HG03159 (cell line): ENCODE data around the gene MAPK8IP1.
"Not testable (repeated sequence)": the region's sequence is repeated elsewhere in the genome, so short reads cannot be mapped to it uniquely, and the experiment has no call there.

Experiments used
- ATAC-seq: cut with Tn5 transposase; IDR thresholded peaks from one replicate; pipeline ENCODE4 v1.9.1; 2021; ENCODE audit warnings: mild to moderate bottlenecking, moderate library complexity; ENCODE audit not compliant: unreplicated experiment

Gene MAPK8IP1

DNA sequence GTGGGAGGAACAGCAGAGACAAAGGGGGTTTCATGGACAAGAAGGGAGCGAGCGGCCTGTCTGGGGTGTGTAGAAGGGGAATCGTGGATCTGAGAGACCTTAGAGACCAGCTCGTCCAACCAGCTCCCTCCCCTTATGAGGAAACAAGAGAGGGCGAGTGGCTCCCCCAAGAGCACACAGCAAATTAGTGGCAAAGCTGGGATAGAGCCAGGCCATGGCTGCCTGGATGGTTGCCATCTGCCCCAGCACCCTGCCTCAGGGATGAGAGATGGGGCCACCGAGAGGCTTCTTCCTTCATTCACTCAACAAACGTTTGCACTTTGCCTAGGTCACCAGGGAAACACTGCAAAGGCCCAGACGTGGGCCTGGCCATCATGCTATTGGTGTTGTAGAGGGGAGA is 4.1 kb downstream of the MAPK8IP1 start:
- no peak for ATAC-seq

GRCh38 chr11:45889966-45890365 is 4.5 kb downstream of the MAPK8IP1 start:
- ATAC-seq = no peak

GRCh38 chr11:45890886-45891550 is 5.6 kb downstream of the MAPK8IP1 start:
- no peak for ATAC-seq

DNA sequence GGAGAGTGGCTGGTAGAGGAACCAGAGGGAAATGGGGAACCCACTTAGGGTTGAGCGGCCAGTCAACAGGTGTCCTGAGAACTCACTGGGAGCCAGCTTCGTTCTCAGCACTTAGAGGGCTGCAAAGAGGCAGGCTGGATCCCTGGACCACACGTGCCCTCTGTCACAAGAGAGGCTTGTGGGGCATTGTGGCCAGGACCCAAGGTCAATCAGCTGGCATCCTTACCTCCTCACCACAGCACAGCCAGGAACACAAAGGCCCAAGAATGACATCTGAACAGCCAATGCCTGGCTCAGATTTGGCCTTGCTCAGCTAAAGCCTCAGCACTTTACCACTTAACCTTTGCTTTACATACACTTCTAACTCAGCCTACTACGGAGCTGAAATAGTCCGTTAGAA is 7.4 kb downstream of the MAPK8IP1 start:
- ATAC-seq = no peak

DNA sequence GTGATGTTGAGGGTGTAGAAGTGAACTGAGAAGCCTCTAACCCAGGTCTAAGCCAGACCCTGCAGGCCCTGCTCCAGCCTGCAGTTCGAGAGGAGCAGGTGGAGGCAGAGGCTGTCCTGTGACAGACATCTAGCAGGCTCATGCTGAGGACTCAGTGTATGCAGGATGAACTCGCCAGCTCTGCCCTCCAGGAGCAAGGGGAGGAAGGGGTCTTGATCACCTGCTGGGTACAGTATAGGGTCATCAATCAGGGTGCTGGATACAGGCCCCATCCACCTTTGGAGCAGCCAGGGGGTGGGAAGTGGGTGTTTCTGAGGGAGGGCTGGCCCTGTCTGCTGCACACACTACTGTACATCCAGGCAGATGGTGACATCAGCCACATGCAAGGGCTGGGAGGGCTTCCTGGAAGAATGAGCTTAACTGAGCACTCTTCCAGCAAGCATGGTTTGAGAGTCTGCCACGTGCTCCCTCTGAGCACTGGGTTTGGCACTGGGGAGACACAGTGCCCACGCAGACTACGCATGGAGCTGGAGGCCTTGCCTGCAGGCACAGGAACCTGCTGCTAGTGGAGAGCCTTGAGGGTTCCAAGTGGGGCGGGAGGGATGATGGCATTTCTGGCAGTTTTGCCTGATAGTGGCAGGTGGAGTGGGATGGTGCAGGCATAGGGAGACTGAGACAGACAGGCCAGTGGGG is 9.2 kb downstream of the MAPK8IP1 start:
- no peak for ATAC-seq

- ATAC-seq = no peak
Measured at GRCh38 chr11:45895553-45896259, 10.3 kb downstream of the MAPK8IP1 start.

GRCh38 chr11:45896422-45896984 is 11.1 kb downstream of the MAPK8IP1 start:
- no peak for ATAC-seq

- no peak for ATAC-seq
Measured at GRCh38 chr11:45897556-45897955, 12.1 kb downstream of the MAPK8IP1 start.

DNA sequence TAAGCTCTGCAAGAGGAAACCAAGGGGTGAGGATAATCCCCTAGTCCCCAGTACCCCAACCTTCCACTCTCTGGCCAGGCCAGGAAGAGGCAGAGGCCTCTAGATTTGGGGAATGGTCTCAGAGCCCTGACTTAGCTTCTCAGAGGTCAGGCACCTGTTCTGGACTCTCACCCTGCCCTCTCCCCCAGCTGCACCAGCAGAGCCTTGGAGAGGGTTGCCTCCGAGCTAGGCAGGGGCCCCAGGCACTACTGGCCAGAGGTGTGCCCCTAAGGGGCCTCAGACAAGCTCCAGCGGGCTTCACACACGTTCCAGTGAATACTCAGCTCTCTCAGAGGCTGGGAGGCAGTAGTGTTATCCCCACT is 13.6 kb downstream of the MAPK8IP1 start:
- no peak for ATAC-seq

GRCh38 chr11:45899448-45900174 is 14.2 kb downstream of the MAPK8IP1 start:
- peak; percentile 57 for ATAC-seq

- not testable (repeated sequence) for ATAC-seq
Measured at GRCh38 chr11:45900175-45900800, 14.8 kb downstream of the MAPK8IP1 start.

DNA sequence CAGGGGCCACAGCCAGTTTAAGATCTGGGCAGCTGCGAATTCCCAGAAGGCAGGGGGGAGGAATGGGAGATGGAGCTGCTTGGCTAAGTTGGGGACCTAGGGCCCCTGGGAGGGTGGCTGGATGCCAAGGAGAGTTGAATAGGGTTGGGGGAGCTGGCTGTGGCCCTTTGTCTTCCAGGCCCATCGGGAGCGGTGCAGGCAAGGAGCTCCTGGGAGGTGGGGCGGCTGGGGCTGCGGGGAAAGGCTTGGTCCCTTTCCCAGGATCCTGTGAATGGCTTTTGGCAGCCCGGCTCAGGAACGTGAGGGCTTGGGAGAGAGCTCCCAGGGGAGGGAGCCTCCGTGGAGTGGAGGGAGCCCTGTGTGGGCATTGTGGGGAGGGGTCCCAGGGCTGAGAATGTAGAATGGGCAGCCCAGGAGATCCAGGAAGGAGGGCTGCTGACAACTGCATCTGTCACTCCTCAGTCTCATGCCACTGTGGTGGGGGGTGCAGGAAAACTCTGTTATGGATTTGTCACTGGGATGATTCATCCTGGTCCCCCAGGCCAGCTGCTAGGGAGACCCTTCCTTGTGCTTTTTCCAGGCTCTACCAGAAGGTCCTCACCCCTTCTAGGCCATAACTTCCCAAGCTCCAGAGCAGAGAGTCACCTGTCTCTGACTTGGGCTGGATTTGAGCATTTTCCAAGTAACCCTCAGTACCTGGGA is 15.6 kb downstream of the MAPK8IP1 start:
- ATAC-seq = no peak

GRCh38 chr11:45901626-45902025 is 16.2 kb downstream of the MAPK8IP1 start:
- ATAC-seq = no peak

GRCh38 chr11:45902452-45903380 is 17.3 kb downstream of the MAPK8IP1 start:
- ATAC-seq = no peak

- ATAC-seq = no peak
Measured at GRCh38 chr11:45904309-45904915, 19.0 kb downstream of the MAPK8IP1 start.

DNA sequence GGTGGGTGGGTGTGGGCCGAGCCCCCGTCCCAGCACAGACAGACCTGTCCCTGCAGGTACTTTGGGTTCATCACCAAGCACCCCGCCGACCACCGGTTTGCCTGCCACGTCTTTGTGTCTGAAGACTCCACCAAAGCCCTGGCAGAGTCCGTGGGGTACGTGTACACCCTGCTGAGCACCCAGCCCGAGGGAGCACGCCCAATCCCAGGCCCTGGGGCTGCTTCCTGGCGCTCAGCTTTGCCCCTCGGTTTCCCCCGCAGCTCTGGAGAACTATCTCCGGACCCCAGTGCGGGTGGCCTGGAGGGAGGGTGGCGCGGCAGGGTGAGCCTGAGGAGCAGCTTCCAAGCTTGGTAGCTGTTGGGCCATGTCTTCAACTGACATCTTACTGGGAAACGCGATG is 19.6 kb downstream of the MAPK8IP1 start:
- ATAC-seq = no peak

DNA sequence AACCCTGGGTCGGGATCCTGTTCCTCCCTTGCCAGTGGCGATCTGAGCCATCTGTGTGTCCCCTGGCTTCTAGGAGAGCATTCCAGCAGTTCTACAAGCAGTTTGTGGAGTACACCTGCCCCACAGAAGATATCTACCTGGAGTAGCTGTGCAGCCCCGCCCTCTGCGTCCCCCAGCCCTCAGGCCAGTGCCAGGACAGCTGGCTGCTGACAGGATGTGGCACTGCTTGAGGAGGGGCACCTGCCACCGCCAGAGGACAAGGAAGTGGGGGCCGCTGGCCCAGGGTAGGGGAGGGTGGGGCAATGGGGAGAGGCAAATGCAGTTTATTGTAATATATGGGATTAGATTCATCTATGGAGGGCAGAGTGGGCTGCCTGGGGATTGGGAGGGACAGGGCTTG is 20.1 kb downstream of the MAPK8IP1 start:
- not testable (repeated sequence) for ATAC-seq

- ATAC-seq = no peak
Measured at GRCh38 chr11:45906096-45906682, 20.7 kb downstream of the MAPK8IP1 start.
